ENCODE measurements around the gene COL5A1.

DNA sequence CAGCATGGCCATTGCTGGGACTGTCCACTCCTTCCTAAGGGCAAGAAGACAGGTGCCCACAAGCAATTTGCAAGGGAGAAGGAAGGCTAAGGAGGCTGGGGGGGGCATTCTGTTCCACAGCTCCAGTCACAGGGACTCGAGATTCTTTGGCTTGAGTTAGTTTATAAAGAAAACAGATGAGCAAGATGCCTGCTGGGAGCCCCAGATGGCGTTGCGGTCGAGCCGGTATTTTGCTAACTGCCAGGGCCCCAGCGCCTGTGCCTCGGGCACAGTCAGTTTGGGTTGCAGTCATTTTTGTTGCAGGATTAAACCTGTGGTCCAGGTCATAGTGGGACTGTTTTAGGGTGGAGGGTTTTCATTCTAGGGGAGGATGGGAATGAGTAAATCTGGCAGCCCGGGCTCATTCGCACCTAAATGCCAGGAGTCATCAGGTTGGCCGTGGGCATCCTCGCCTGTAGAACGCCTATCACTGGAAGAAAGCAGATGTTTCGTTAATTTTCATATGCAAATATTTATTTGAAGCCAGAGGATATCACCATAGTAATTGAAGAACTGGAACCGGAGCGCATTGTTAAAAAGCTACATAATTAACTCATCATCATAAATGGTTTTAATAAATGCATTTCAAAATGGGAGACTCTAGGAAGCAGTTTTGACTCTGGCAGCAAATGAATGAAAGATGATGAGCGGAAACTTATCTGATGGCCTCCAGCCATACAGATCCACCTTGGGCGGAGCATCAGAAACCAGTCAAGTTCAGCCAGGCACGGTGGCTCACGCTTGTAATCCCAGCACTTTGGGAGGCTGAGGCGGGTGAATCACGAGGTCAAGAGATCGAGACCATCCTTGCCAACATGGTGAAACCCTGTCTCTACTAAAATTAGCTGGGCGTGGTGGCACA lies 151.9 kb downstream of the COL5A1 start:
- TF ChIP-seq CTCF (IDR thresholded peaks at IDR 0.05) (no peak), EP300 (IDR thresholded peaks at IDR 0.05) (no peak), POLR2A (IDR thresholded peaks at IDR 0.05) (no peak), POLR2AphosphoS5 (IDR thresholded peaks at IDR 0.05) (no peak)

Measured in upper lobe of left lung (tissue), 4 donors.